WTC11 (cell line): ENCODE data around the gene RRAD. TPM values are rescaled to one million over a fixed set of nuclear protein-coding genes. Genes with fewer than 3 reads are reported as not detected.

Experiments used
- ATAC-seq: fragments of 200-7000 bp; cut with Tn5 transposase; 2 replicates; pipeline ENCODE4 v1.10.0; 2021; ENCODE audit warnings: mild to moderate bottlenecking, moderate library complexity
- CTCF ChIA-PET: fragments of 300-600 bp; sonication (Branson Sonifier 250); formaldehyde crosslinking; loops from one replicate; lab custom pipeline; 2021; ENCODE audit warnings: antibody characterized with exemption; lab: Charles Lee
- POLR2A ChIA-PET: fragments of 350-600 bp; sonication (Branson Sonifier 250); formaldehyde crosslinking; loops from one replicate; lab custom pipeline; 2021; ENCODE audit warnings: antibody characterized with exemption; lab: Charles Lee
- DNase-seq: peaks from one replicate; pipeline ENCODE4 v3.0.0; 2021; ENCODE audit warnings: low spot score
- H3K27ac Mint-ChIP-seq: 2 replicates; pipeline ENCODE4 v1.8.0; 2021; ENCODE audit warnings: mixed read lengths
- H3K27me3 Mint-ChIP-seq: 2 replicates; pipeline ENCODE4 v1.8.0; 2021; ENCODE audit warnings: low read depth, mild to moderate bottlenecking, moderate library complexity, mixed read lengths
- H3K36me3 Mint-ChIP-seq: 2 replicates; pipeline ENCODE4 v1.8.0; 2021; ENCODE audit warnings: mixed read lengths
- H3K4me1 Mint-ChIP-seq: 2 replicates; pipeline ENCODE4 v1.8.0; 2022; ENCODE audit warnings: mixed read lengths
- H3K4me3 Mint-ChIP-seq: 2 replicates; pipeline ENCODE4 v1.8.0; 2021; ENCODE audit warnings: mild to moderate bottlenecking, moderate library complexity, mixed read lengths
- H3K9me3 Mint-ChIP-seq: 2 replicates; pipeline ENCODE4 v1.8.0; 2021; ENCODE audit warnings: mixed read lengths
- ATF3 ChIP-seq: sonication (generic); formaldehyde crosslinking; conservative IDR thresholded peaks from 2 replicates; pipeline ENCODE4 v1.8.1; 2022; ENCODE audit warnings: mild to moderate bottlenecking, missing genetic modification reagents
- CDX4 ChIP-seq: fragments of 250-450 bp; sonication (Bioruptor Pico); IDR thresholded peaks from 2 replicates; pipeline ENCODE4 v1.9.0; 2021; ENCODE audit warnings: moderate library complexity, mild to moderate bottlenecking, inconsistent platforms, borderline replicate concordance
- CTCF ChIP-seq: fragments of 200-600 bp; IDR thresholded peaks from 2 replicates; pipeline ENCODE4 v1.8.0; 2022; ENCODE audit warnings: antibody characterized with exemption
- E2F5 ChIP-seq: sonication (generic); formaldehyde crosslinking; IDR thresholded peaks from 2 replicates; pipeline ENCODE4 v1.8.1; 2022; ENCODE audit warnings: mild to moderate bottlenecking, moderate library complexity, missing genetic modification reagents
- GABPB1 ChIP-seq: sonication (generic); formaldehyde crosslinking; IDR thresholded peaks from 2 replicates; pipeline ENCODE4 v1.8.1; 2023; ENCODE audit warnings: mild to moderate bottlenecking, missing genetic modification reagents
- GTF2I ChIP-seq: fragments of 250-450 bp; sonication (Bioruptor Pico); conservative IDR thresholded peaks from 2 replicates; pipeline ENCODE4 v1.4.0; 2021; ENCODE audit warnings: mild to moderate bottlenecking
- HMGA2 ChIP-seq: fragments of 250-450 bp; sonication (Bioruptor Pico); IDR thresholded peaks from 2 replicates; pipeline ENCODE4 v1.4.0; 2021; ENCODE audit warnings: mild to moderate bottlenecking, moderate library complexity
- IRF2 ChIP-seq: sonication (generic); formaldehyde crosslinking; IDR thresholded peaks from 2 replicates; pipeline ENCODE4 v1.8.0; 2022; ENCODE audit warnings: low read depth, missing genetic modification reagents, borderline replicate concordance
- MXD4 ChIP-seq: fragments of 250-450 bp; sonication (Bioruptor Pico); IDR thresholded peaks from 2 replicates; pipeline ENCODE4 v1.8.0; 2021; ENCODE audit warnings: mild to moderate bottlenecking, moderate library complexity, borderline replicate concordance
- NFE2L1 ChIP-seq: sonication (generic); formaldehyde crosslinking; IDR thresholded peaks from 2 replicates; pipeline ENCODE4 v1.8.1; 2023; ENCODE audit warnings: missing genetic modification reagents
- NFYB ChIP-seq: sonication (generic); formaldehyde crosslinking; conservative IDR thresholded peaks from 2 replicates; pipeline ENCODE4 v1.8.0; 2022; ENCODE audit warnings: low read depth, missing genetic modification reagents
- NR1H2 ChIP-seq: sonication (generic); formaldehyde crosslinking; IDR thresholded peaks from 2 replicates; pipeline ENCODE4 v1.9.0; 2021; ENCODE audit warnings: mild to moderate bottlenecking, moderate library complexity, missing genetic modification reagents
- PRDM15 ChIP-seq: sonication (generic); formaldehyde crosslinking; IDR thresholded peaks from 2 replicates; pipeline ENCODE4 v1.8.0; 2022; ENCODE audit warnings: missing genetic modification reagents
- PRRX2 ChIP-seq: fragments of 250-450 bp; sonication (Bioruptor Pico); IDR thresholded peaks from 2 replicates; pipeline ENCODE4 v1.8.0; 2021; ENCODE audit warnings: mild to moderate bottlenecking
- SOX15 ChIP-seq: fragments of 250-450 bp; sonication (Bioruptor Pico); IDR thresholded peaks from 2 replicates; pipeline ENCODE4 v1.9.0; 2021; ENCODE audit warnings: mild to moderate bottlenecking
- TCF7 ChIP-seq: sonication (generic); formaldehyde crosslinking; IDR thresholded peaks from 2 replicates; pipeline ENCODE4 v1.8.0; 2022; ENCODE audit warnings: mild to moderate bottlenecking, low read depth, missing genetic modification reagents, moderate library complexity
- TEAD4 ChIP-seq: sonication (generic); formaldehyde crosslinking; IDR thresholded peaks from 2 replicates; pipeline ENCODE4 v1.8.0; 2022; ENCODE audit warnings: mild to moderate bottlenecking, missing genetic modification reagents
- TP53 ChIP-seq: sonication (generic); formaldehyde crosslinking; IDR thresholded peaks from 2 replicates; pipeline ENCODE4 v1.8.1; 2023; ENCODE audit warnings: mild to moderate bottlenecking, missing genetic modification reagents
- ZBTB21 ChIP-seq: sonication (generic); formaldehyde crosslinking; IDR thresholded peaks from 2 replicates; pipeline ENCODE4 v1.8.1; 2023; ENCODE audit warnings: mild to moderate bottlenecking, missing genetic modification reagents, borderline replicate concordance
- ZMAT4 ChIP-seq: fragments of 250-450 bp; sonication (Bioruptor Pico); IDR thresholded peaks from 2 replicates; pipeline ENCODE4 v1.9.0; 2021; ENCODE audit warnings: mild to moderate bottlenecking
- ZNF138 ChIP-seq: sonication (generic); formaldehyde crosslinking; conservative IDR thresholded peaks from 2 replicates; pipeline ENCODE4 v1.8.1; 2022; ENCODE audit warnings: mild to moderate bottlenecking, moderate library complexity, missing genetic modification reagents
- ZNF263 ChIP-seq: sonication (generic); formaldehyde crosslinking; IDR thresholded peaks from 2 replicates; pipeline ENCODE4 v1.8.1; 2022; ENCODE audit warnings: low read depth, mild to moderate bottlenecking, moderate library complexity, missing genetic modification reagents
- ZNF396 ChIP-seq: fragments of 250-450 bp; sonication (Bioruptor Pico); IDR thresholded peaks from 2 replicates; pipeline ENCODE4 v1.8.0; 2021; ENCODE audit warnings: mild to moderate bottlenecking, moderate library complexity, borderline replicate concordance
- ZSCAN18 ChIP-seq: fragments of 250-450 bp; sonication (Bioruptor Pico); IDR thresholded peaks from 2 replicates; pipeline ENCODE4 v2.1.2; 2022; ENCODE audit warnings: mild to moderate bottlenecking, moderate library complexity
- total RNA-seq: library from RNA; stranded (reverse); gene quantifications from 3 replicates; pipeline ENCODE4 v1.2.3, GENCODE V29; 2021

RRAD gene
- total RNA-seq, 1 experiment from 2014 or later: 0.52 TPM

- DNase-seq: no peak
- Mint-ChIP-seq H3K4me3 (no peak overlapping the region), H3K36me3 (no peaks in the 10 kb centered on the region), H3K4me1 (peaks cover 8% of the 10 kb centered on the region), H3K27ac (no peak overlapping the region), H3K9me3 (no peaks in the 10 kb centered on the region), H3K27me3 (no peaks in the 10 kb centered on the region; the same call in 1 of the 2 replicates)
- ChIA-PET POLR2A (no interaction called here), CTCF (interaction anchor here (0.6 to 11.5 kb wide), 18 partner anchors 8 to 799 kb away, joined by 3 to 175 read pairs (median 8); partner anchors contain the start of genes CDH16, CIAO2B, NAE1 and PDP2)
- TF ChIP-seq SOX15 (CRISPR knock-in tag): no peak
- no peak for TF ChIP-seq CTCF
- no peak for TF ChIP-seq PRDM15 (CRISPR knock-in tag)
- TF ChIP-seq ZNF396 (CRISPR knock-in tag): no peak
- no peak for TF ChIP-seq ZMAT4 (CRISPR knock-in tag)
- TF ChIP-seq IRF2 (CRISPR knock-in tag): no peak
- TF ChIP-seq CDX4 (CRISPR knock-in tag): no peak
- TF ChIP-seq ZNF263 (CRISPR knock-in tag): no peak
- no peak for TF ChIP-seq GTF2I (CRISPR knock-in tag)
- TF ChIP-seq TP53: no peak
- TF ChIP-seq ZBTB21 (CRISPR knock-in tag): no peak
- no peak for TF ChIP-seq TCF7 (CRISPR knock-in tag)
- TF ChIP-seq E2F5 (CRISPR knock-in tag): no peak
- no peak for TF ChIP-seq NFE2L1
- no peak for TF ChIP-seq ZSCAN18 (CRISPR knock-in tag)
- TF ChIP-seq PRRX2: no peak
- ATAC-seq: no peak
Observed at GRCh38 chr16:66895999-66896398, 29.3 kb downstream of the RRAD start.

- DNase-seq (no peak), ATAC-seq (no peak)
- H3K27me3 Mint-ChIP-seq: no peaks in the 10 kb centered on the region; the same call in 1 of the 2 replicates
- H3K4me3 Mint-ChIP-seq: no peak overlapping the region
- no peaks in the 10 kb centered on the region for H3K36me3 Mint-ChIP-seq
- H3K27ac Mint-ChIP-seq: no peak overlapping the region
- peaks cover 8% of the 10 kb centered on the region for H3K4me1 Mint-ChIP-seq
- H3K9me3 Mint-ChIP-seq: no peaks in the 10 kb centered on the region
- ChIA-PET CTCF (interaction anchor here (0.6 to 11.5 kb wide), 24 partner anchors 8 to 799 kb away, joined by 3 to 175 read pairs (median 6); partner anchors contain the start of genes CDH16, CES3, CIAO2B and NAE1), POLR2A (interaction anchor here (0.5 to 0.9 kb wide), 2 partner anchors 15 to 364 kb away, joined by 3 read pairs; partner anchors contain the start of gene PDP2)
- no peak for TF ChIP-seq GABPB1 (CRISPR knock-in tag)
- no peak for TF ChIP-seq MXD4
- no peak for TF ChIP-seq ZNF138 (CRISPR knock-in tag)
- TF ChIP-seq HMGA2 (CRISPR knock-in tag): no peak
- TF ChIP-seq ATF3 (CRISPR knock-in tag): no peak
- TF ChIP-seq ZNF263 (CRISPR knock-in tag): no peak
- no peak for TF ChIP-seq NFYB (CRISPR knock-in tag)
- TF ChIP-seq TEAD4: no peak
- TF ChIP-seq NR1H2 (CRISPR knock-in tag): no peak
Observed at GRCh38 chr16:66895689-66895979, 29.7 kb downstream of the RRAD start.
